Smooth muscle cell (in vitro differentiated cells): ENCODE results near the gene DERL3. TPM values are rescaled to one million over a fixed set of nuclear protein-coding genes. Genes with fewer than 3 reads are reported as not detected.

Experiments
- DNase-seq: peaks from one replicate; lab custom pipeline; 2025; ENCODE audit not compliant: unreplicated experiment; lab: John Stamatoyannopoulos, UW
- H2AFZ ChIP-seq: fragments of 200-600 bp; sonication (generic); 2 replicates; pipeline ENCODE4 v1.6.0; 2016; ENCODE audit warnings: antibody characterized with exemption, low read depth, mild to moderate bottlenecking
- H3F3A ChIP-seq: fragments of 200-600 bp; sonication (generic); 2 replicates; pipeline ENCODE4 v1.6.0; 2017; ENCODE audit warnings: antibody characterized with exemption, low read depth
- H3K27ac ChIP-seq: fragments of 200-600 bp; sonication (generic); 2 replicates; pipeline ENCODE4 v1.5.1; 2016; ENCODE audit warnings: low read depth, mild to moderate bottlenecking
- H3K27me3 ChIP-seq: fragments of 200-600 bp; sonication (generic); 2 replicates; pipeline ENCODE4 v1.6.1; 2016; ENCODE audit warnings: low read depth, mild to moderate bottlenecking
- H3K36me3 ChIP-seq: fragments of 200-600 bp; sonication (generic); 2 replicates; pipeline ENCODE4 v1.5.1; 2016; ENCODE audit warnings: low read depth
- H3K4me1 ChIP-seq: fragments of 200-600 bp; sonication (generic); 2 replicates; pipeline ENCODE4 v1.5.1; 2016; ENCODE audit warnings: low read depth
- H3K4me2 ChIP-seq: fragments of 200-600 bp; sonication (generic); 2 replicates; pipeline ENCODE4 v1.6.0; 2016; ENCODE audit warnings: mild to moderate bottlenecking
- H3K4me3 ChIP-seq: fragments of 200-600 bp; sonication (generic); 2 replicates; pipeline ENCODE4 v1.5.1; 2016; ENCODE audit warnings: mild to moderate bottlenecking
- H3K79me2 ChIP-seq: fragments of 200-600 bp; sonication (generic); 2 replicates; pipeline ENCODE4 v1.6.0; 2016; ENCODE audit warnings: low read depth, mild to moderate bottlenecking
- H3K9ac ChIP-seq: fragments of 200-600 bp; sonication (generic); 2 replicates; pipeline ENCODE4 v1.6.0; 2016; ENCODE audit warnings: low read depth
- H3K9me3 ChIP-seq: fragments of 200-600 bp; sonication (generic); replicated peaks from 2 replicates; pipeline ENCODE4 v1.5.1; 2016; ENCODE audit warnings: low read depth
- H4K20me1 ChIP-seq: fragments of 200-600 bp; sonication (generic); 2 replicates; pipeline ENCODE4 v1.6.0; 2016; ENCODE audit warnings: low read depth
- CTCF ChIP-seq: fragments of 200-600 bp; sonication (generic); IDR thresholded peaks from 2 replicates; pipeline ENCODE4 v1.5.1; 2017; ENCODE audit warnings: borderline replicate concordance, mild to moderate bottlenecking, antibody characterized with exemption; ENCODE audit not compliant: insufficient read depth, poor library complexity, severe bottlenecking
- WGBS: methylation state at CpG from one replicate; pipeline ENCODE4 v1.1.7; 2016; ENCODE audit warnings: low lambda C conversion rate; 5-methylcytosine and 5-hydroxymethylcytosine counted together
- polyA plus RNA-seq: library from polyadenylated mRNA; unstranded; fragments of >200 nt; fragmentation: Nextera tagmentation; extraction: Ambion mirVana; gene quantifications from 2 replicates; pipeline ENCODE4 v1.2.1, GENCODE V29; 2016
- total RNA-seq: library from RNA; depleted of rRNA; stranded (reverse); fragments of >200 nt; gene quantifications from 2 replicates; pipeline ENCODE4 v1.2.3, GENCODE V29; 2014

DERL3 gene
- total and polyA plus RNA-seq, 2 experiments from 2014 or later: 0.63 to 4.2 TPM

DNA sequence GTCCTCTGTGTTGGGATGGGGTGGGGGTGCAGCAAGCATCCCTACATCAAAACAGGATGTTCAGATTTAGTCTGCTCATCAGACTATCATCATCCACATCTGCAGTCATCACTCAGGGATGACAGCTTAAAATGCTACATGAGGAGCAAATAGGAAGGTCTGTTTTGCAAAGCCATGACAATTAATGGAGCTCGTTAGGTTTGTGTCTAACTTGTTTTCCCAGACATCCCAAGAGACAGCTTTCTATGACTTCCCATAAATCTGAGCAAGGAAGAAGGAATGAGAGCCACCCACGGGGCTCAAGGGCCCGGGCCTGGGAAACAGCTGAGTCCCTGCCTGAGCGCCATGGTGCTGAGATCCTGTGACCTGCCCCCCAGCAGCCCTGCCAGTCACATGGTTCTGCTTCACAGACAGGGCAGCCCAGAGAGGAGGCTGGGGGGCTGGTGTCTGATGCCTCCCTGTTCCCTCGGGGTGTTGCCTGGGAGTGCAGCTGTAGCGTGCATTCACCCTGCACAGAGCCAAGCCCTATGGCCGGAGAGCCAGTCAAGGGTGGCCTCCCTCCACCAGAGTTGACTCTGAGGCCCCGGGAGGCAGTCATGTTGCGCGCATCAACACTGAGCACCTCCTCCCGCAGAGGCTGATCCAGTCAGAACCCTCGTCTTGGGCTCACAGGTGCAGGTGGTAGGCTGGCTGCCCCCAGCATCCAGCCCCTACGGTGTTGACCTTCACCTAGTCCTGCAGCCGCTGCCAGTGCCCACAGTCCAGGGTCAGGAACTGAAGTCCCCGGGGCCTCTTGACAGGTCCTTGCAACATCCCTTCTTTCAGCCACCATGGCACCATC is 12.1 kb downstream of the DERL3 start:
- Histone ChIP-seq H3K9me3 (no peaks in the 10 kb centered on the region), H3F3A (peaks cover 18% of the 10 kb centered on the region), H3K27ac (peak overlapping the region; percentile 74), H3K79me2 (peaks cover 12% of the 10 kb centered on the region), H3K36me3 (no peaks in the 10 kb centered on the region), H3K4me3 (no peak overlapping the region), H3K9ac (peak overlapping the region; percentile 57), H4K20me1 (peaks cover 19% of the 10 kb centered on the region), H3K4me2 (peak overlapping the region; percentile 12), H2AFZ (no peak overlapping the region), H3K4me1 (no peaks in the 10 kb centered on the region), H3K27me3 (no peaks in the 10 kb centered on the region)
- DNase-seq: no peak
- 69% methylated on average over 15 of the region's 15 CpGs for WGBS
- no peak for TF ChIP-seq CTCF

DNA sequence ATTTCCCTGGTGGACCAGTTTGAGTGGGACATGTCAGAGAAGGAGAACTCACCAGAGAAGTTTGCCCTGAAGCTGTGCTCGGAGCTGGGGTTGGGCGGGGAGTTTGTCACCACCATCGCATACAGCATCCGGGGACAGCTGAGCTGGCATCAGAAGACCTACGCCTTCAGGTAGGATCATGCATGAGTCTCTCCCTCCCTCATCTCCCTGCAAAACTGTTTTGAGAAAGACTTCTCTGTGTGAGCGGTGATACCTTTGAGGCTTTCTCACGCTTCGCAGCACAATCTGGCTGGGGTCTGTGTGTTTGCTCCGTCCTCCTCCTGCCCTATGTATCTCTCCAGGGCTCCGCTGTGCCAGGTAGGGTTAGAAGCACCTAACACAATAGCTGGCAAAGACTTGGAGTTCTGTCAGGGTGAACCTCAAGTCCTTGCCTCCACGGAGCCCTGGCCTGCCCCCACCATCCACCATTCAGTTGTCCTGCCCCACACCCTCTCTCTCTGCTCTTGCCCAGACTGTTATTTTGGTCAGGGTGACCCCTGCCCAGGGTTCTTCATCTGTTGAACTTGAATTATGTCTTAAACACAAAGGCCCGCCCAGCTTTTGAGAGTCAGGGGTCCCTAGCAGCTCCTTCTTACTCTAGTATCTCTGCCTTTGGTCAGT is 13.4 kb downstream of the DERL3 start:
- Histone ChIP-seq H3K36me3 (no peaks in the 10 kb centered on the region), H3K27me3 (no peaks in the 10 kb centered on the region), H3K27ac (peak overlapping the region; percentile 74), H3F3A (peaks cover 17% of the 10 kb centered on the region), H3K4me2 (no peak overlapping the region), H3K4me1 (no peaks in the 10 kb centered on the region), H2AFZ (no peak overlapping the region), H4K20me1 (peaks cover 8% of the 10 kb centered on the region), H3K79me2 (no peaks in the 10 kb centered on the region), H3K9me3 (no peaks in the 10 kb centered on the region), H3K9ac (peak overlapping the region; percentile 57), H3K4me3 (no peak overlapping the region)
- WGBS: 95% methylated on average over 12 of the region's 12 CpGs
- TF ChIP-seq CTCF: no peak
- DNase-seq: no peak

DNA sequence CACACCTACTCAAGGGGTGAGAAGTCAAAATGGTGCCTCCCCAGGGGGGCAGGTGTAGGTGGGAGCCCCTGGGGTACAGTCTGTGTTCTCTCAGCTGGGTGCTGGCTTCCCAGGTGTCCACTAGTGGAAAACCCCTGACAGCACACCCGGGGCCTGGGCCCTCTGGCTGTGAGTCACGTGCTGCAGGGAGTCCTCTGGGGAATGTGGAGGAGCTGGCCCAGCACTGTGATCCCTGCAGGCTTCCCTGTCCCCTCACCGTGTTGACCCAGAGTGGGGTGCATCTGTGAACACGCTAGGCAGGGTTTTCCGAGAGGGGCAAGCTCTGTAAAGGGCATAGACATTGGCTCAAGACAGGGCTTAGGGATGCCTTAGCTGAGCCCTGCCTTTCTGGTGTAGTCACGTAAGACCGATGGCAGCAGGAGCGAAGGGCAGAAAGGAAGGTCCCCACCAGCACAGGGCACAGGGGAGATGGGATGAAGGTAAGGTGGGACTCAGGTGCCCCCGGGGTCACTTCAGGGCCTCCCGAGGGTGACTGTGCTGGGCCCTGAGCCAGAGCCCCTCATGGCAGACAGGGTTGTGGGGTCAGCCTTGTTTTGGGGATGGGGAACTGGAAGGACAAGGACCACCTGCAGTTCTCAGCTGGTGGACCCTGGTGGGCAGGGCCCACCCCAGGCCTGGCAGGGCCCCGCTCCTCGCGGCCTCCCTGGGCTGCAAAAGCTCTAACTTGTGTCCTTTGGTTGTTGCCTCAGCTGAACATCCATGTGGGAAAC is 14.1 kb downstream of the DERL3 start:
- Histone ChIP-seq H3K27ac (peak overlapping the region; percentile 73), H2AFZ (no peak overlapping the region), H3K79me2 (no peaks in the 10 kb centered on the region), H3K4me1 (no peaks in the 10 kb centered on the region), H4K20me1 (peaks cover 5% of the 10 kb centered on the region), H3K36me3 (no peaks in the 10 kb centered on the region), H3K27me3 (no peaks in the 10 kb centered on the region), H3K9ac (no peak overlapping the region), H3K4me2 (no peak overlapping the region), H3K4me3 (no peak overlapping the region), H3K9me3 (no peaks in the 10 kb centered on the region), H3F3A (peaks cover 10% of the 10 kb centered on the region)
- DNase-seq: no peak
- TF ChIP-seq CTCF: no peak
- 89% methylated on average over 13 of the region's 13 CpGs for WGBS
